GM19043 (cell line): ENCODE data around the gene MSH4.
A peak's percentile ranks its signal among the peaks of the same experiment; 100 is the strongest.
"Not testable (repeated sequence)": the region's sequence is repeated elsewhere in the genome, so short reads cannot be mapped to it uniquely, and the experiment has no call there.

Experiments used
- ATAC-seq: cut with Tn5 transposase; IDR thresholded peaks from one replicate; pipeline ENCODE4 v1.9.1; 2021; ENCODE audit warnings: low read depth; ENCODE audit not compliant: unreplicated experiment

The MSH4 gene

DNA sequence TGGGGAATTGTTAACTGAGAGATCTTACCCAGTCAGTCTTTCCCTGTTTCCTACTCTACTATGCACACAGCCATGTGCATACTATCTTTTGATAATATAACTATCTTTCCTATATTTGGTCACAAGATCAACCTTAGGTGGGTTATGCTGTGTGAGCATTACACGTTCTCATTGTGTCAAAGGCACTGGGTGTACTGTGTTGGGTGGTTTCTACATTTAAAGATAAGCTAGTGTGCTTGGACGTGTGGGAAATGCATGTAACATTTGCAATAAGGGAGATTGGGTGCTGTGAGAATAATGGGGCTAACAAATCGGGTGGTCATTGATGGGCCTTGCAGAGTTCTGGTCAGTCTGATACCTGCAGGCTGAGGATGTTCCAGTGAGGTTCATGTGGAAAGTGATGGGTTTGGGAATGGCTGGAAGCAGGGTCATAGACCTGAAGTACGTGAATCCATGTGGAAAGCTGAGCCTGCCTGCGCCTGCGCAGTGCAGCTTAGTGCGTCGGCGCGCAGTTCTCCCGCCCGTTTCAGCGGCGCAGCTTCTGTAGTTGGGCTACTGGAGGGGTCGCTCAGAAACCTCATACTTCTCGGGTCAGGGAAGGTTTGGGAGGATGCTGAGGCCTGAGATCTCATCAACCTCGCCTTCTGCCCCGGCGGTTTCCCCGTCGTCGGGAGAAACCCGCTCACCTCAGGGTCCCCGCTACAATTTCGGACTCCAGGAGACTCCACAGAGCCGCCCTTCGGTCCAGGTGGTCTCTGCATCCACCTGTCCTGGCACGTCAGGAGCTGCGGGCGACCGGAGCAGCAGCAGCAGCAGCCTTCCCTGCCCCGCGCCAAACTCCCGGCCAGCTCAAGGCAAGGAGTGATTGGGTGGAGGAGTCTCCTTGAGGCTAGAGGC lies at the start of gene MSH4:
Gene MSH4, plus strand, starts transcription at position 507 of the 897 bp plus-strand sequence. Its CDS starts 104 bp downstream, at position 611.
- no peak for ATAC-seq

DNA sequence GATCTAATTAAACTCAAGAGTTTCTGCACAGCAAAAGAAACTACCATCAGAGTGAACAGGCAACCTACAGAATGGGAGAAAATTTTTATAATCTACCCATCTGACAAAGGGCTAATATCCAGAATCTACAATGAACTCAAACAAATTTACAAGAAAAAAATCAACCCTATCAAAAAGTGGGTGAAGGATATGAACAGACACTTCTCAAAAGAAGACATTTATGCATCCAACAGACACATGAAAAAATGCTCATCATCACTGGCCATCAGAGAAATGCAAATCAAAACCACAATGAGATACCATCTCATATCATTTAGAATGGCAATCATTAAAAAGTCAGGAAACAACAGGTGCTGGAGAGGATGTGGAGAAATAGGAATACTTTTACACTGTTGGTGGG lies 39.5 kb upstream of the MSH4 start:
- not testable (repeated sequence) for ATAC-seq

DNA sequence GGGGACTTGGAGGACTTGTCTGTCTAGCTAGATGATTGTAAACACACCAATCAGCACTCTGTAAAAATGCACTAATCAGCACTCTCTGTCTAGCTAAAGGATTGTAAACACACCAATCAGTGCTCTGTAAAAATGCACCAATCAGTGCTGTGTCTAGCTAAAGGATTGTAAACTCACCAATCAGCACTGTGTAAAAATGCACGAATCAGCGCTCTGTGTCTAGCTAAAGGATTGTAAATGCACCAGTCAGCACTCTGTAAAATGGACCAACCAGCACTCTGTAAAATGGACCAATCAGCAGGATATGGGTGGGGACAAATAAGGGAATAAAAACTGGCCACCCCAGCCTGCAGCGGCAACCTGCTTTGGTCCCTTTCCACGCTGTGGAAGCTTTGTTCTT lies 38.1 kb upstream of the MSH4 start:
- not testable (repeated sequence) for ATAC-seq

DNA sequence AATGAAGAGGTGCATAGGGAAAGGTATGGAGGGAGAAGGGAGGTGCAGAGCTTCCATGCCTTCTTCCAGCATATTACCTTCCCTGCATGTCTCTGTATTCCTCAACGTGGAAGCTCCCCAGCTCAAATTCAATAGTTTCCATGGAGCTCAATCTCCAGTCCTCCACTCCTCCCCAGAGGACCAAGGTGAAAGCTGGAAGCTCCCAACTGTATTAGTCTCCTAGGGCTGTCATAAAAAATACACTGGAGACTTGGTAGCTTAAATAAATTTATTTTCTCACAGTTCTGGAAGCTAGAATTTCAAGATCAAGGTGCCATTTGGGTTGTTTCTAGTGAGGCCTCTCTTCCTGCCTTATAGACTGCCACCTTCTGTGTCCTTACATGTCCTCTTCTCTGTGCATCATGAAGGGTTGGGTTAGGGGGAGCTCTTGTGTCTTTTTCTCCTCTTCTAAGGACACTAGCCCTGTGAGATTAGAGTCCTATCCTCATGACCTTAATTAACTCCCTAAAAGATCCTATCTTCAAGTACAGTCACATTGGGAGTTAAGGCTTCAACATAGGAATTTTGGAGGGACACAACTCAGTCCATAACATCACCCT lies 32.5 kb upstream of the MSH4 start:
- ATAC-seq, result no peak

DNA sequence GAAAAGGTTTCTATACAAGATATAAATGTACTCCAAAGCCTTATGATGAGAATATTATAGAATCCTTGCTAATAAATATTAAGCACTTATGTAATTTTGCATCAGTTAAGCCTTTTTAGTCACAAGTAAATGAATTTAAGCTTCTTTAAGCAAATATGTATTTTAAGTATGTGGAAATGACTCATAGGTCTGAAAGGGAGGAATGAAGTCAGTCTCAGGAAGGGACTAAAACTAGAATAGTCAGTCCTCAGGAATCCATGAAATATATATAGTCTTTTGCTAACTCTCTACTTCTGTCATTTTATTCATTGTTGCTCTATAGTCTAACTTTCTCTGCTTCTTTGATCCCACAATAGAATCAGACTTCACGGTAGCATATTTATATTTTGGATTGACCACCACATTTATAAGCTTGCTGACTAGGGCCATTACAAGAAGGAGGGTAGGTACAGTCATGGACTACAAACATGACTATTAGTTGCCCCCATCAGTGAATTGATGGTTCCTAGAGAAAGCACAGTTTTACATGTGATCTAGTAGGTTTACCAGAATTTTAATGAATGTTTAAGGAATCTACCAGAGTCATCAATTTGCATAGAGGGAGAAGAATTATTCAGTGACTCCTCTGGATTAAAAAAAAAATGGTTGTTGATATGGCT lies 30.9 kb upstream of the MSH4 start:
- ATAC-seq, result no peak

DNA sequence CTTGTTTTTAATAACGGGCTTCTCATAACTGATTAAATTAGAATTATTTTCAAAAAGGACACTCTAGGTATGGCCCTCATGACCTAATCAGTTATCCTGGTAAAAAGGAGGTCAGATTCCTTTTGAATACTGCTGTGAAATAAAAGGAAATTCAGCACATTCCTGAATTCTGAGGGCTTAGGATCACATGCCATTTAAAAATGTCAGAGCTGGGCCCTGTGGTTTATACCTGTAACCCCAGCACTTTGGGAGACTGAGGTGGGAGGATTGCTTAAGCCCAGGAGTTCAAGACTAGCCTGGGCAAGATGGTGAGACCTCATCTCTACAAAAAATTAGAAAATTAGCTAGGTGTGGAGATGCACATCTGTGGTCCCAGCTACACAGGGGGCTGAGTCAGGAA lies 28.7 kb upstream of the MSH4 start:
- no peak for ATAC-seq

DNA sequence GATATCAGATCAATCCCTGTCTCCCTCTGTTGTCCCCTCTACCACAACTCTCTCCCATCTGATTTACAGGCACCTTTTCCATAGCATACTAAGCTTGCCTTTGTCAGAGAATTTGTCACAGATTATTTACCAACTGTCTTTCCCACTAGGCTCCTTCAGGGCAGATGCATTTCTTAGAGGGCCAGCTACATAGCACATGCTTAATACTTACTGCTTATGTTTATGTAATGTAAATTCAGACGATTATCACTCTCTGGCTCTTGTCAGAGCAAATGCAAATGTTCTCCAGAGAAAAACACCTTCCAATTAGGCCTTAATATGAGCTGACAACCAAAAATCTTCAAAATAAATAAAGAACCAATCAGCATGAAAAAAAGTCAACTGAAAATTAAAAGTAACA lies 25.9 kb upstream of the MSH4 start:
- no peak for ATAC-seq

DNA sequence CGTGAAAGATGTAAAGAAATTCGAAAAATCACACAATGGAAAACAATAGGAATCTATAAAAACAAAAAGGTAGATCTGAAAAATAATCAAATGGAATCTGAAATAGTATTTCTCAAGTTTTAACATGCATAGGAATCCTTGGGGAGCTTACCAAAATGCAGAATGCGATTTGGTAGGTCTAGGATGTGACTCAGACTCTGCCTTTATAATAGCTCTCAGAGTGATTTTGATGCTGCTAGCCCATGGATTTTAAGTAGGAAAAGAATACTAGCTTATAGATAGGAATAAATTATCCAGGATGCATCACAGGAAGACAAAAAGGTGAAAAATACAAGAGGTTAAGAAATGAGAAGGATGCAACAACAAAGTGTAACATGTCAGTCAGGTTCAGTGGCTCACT lies 24.7 kb upstream of the MSH4 start:
- no peak for ATAC-seq

DNA sequence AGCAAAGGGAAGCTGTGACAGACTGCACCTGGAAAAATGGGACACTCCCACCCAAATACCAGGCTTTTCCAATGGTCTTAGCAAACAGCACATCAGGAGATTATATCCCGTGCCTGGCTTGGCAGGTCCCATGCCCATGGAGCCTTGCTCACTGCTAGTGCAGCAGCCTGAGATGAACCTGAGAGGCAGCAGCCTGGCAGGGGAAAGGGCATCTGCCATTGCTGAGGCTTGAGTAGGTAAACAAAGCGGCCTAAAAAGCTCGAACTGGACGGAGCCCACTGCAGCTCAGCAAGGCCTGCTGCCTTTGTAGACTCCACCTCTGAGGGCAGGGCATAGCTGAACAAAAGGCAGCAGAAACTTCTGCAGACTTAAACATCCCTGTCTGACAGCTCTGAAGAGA lies 18.9 kb upstream of the MSH4 start:
- ATAC-seq, result not testable (repeated sequence)

DNA sequence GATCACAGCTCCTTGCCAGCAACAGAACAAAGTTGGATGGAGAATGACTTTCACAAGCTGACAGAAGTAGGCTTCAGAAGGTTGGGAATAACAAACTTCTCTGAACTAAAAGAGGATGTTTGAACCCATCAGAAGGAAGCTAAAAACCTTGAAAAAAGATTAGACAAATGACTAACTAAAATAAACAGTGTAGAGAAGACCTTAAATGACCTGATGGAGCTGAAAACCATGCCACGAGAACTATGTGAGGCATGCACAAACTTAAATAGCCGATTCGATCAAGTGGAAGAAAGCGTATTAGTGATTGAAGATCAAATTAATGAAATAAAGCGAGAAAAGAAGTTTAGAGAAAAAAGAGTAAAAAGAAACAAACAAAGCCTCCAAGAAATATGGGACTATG lies 18.0 kb upstream of the MSH4 start:
- not testable (repeated sequence) for ATAC-seq

DNA sequence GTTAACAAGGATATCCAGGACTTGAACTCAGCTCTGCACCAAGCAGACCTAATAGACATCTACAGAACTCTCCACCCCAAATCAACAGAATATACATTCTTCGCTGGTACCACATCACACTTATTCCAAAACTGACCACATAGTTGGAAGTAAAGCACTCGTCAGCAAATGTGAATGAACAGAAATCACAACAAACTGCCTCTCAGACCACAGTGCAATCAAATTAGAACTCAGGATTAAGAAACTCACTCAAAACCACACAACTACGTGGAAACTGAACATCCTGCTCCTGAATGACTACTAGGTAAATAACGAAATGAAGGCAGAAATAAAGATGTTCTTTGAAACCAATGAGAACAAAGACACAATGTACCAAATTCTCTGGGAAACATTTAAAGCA lies 16.5 kb upstream of the MSH4 start:
- ATAC-seq, result not testable (repeated sequence)

DNA sequence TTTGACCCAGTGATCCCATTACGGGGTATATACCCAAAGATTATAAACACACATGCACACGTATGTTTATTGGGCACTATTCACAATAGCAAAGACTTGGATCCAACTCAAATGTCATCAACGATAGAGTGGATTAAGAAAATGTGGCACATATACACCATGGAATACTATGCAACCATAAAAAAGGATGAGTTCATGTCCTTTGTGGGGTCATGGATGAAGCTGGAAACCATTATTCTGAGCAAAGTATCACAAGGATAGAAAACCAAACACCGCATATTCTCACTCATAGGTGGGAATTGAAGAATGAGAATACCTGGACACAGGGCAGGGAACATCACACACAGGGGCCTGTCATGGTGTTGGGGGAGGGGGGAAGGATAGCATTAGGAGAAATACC lies 12.8 kb upstream of the MSH4 start:
- not testable (repeated sequence) for ATAC-seq

DNA sequence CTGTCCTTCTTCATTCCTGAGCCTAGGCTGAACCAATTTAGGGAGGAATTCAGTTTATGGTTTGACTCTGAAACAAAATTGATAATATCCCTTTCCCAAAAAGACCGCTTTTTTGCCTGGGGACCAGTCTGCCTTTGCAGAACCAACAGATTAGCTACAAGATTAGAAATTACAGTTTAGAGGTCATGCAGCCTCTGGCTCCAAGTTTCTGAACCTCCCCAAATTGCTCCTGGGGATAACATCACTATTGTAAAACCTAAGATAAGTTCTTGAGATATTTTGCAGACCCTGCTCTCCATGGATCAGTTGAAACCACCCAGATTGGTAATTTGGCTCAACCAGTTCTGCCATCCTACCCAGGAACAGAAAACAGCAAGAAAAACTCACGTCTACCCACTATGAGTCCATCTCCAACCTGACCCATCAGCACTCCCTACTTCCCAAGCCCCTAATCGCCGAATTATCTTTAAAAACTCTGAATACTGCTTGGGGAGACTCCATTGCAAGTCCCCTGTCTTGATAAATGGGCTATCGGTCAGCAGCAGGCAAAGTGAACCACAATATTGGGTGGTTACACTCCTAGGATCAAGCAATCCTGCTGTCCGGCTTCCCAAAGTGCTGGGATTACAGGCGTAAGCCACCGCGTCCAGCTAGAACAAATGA lies 11.2 kb upstream of the MSH4 start:
- ATAC-seq, result peak; percentile 13

DNA sequence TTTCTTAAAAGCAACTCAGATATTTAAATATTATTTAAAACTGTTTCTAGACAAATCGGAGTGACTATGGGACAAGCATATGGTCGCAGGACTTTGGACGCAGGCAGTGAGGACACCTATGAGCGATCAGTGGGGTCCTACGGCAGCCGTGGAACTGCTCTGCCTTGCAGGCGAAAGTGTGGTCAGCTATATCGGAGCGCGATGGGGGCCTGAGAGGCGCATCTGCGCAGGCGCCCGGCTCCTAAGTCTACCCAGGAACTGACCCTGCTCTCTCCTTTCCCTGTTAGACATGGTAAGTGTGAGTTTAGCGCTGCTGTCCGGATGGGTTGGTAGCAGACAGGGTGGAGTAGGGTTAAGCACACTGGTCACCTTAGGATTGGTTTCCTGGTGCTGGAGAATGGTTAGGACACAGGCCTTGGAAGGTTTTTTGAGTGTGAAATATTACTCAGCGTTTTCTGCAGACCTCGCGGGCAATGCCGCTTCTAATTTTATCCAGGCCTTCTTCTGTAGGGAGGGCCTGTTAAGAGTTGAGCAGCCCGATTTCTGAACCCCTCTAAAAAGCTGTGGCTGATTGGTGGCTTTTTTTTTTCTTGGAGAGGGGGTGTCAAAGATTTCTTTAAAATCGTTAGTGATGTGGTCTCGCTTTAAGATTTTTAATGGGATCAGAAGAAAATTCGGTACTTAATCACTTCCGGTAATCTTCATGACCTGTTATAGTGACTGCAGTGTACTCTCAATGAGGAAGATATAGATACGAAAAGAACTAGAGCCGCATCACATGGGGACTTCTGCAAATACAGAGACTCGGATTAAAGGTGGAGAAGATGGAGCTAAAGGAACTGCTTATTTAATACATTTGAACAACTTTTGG lies 10.5 kb upstream of the MSH4 start, which contains the start of gene RABGGTB:
Gene RABGGTB, plus strand, starts transcription at position 274 of the 871 bp plus-strand sequence. Its CDS starts 16 bp downstream, at position 290.
- ATAC-seq, result peak; percentile 61

DNA sequence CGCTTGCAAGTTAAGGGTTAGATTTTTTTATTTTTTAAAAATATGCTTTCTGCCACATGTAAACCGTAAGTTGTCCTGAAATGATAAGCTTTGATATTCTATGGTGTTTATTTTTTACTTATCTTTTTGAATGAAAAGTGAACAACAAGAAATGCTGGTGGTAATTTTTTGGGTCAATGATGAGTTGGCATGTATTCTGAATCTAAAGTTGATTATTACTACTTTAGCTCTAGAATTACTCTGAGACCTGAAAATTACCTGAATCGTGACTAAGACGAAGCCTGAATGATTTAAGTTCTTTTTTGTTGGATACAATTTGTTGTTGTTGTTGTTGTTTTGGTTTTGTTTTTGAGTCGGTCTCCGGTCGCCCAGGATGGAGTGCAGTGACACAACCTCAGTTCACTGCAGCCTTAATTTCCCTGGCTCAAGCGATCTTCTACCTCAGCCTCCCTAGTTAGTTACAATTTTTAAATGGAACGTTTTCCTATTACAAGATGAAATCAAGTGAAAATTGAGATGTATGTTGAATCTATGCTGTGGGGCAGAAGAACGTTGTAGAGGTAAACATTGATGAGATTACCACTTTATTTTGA lies 9.7 kb upstream of the MSH4 start:
- ATAC-seq, result no peak

DNA sequence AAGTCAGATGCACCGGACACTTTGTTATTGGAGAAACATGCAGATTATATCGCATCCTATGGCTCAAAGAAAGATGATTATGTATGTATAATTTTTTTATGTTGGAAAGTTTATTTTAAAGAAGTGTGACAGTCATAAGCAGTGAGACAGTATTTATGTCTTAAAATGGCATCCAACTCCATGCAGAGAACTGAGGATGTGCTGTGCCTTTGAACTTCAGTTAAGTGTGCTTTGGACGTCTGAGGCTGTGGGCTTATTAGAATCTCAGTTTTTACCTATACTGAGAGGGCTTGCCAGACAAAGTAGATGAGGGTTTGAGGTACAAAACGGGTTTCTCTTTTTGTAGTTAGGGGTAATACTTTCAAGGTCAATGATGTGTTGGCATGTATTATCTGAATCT lies 9.2 kb upstream of the MSH4 start:
- no peak for ATAC-seq

DNA sequence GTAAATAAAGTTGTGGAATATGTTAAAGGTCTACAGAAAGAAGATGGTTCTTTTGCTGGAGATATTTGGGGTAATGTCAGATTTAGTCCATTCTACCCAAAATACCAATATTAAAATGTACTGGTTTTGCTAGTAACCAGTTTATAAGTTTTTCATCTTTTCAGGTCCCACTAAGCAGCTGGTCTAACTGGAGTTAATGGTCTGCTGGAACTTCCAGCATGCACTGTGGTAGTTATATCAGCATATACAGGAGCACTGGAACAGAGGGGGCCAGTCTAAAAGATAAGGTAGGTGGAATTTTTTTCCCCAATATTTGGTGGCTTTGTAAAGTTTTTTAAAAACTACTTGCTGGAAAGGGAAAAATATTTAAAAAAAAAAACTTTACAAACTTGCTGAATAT lies 6.7 kb upstream of the MSH4 start:
- no peak for ATAC-seq

DNA sequence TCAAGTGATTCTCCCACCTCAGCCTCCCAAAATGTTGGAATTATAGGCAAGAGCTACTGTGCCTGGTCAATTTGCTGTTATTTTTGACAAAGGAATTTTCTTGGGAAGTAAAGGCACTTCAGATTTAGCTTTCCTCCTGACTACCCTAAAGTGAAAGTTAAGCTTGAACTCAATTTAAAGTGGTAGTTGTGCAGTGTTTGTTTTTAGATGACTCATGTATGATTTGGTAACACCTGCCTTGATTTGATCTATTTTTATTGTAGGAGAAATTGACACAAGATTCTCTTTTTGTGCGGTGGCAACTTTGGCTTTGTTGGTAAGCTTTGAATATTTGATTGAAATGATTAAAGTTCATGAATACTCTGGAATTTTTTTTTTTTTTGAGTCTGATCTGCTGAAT lies 5.7 kb upstream of the MSH4 start:
- no peak for ATAC-seq

DNA sequence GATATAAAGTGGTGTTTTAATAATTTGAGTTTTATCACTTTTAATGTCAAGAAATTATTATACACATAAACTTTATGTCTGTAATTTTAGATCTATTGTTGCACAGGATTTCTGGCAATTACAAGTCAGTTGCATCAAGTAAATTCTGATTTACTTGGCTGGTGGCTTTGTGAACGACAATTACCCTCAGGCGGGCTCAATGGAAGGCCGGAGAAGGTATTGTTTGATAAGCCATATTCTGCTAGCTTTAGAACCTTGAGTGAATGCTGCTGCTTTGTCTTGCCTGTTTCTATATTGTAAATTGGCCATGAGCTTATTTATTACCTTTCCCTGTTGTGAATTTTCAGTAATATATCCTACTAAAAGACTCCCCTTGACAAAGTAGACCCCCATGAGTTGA lies 4.6 kb upstream of the MSH4 start:
- no peak for ATAC-seq

DNA sequence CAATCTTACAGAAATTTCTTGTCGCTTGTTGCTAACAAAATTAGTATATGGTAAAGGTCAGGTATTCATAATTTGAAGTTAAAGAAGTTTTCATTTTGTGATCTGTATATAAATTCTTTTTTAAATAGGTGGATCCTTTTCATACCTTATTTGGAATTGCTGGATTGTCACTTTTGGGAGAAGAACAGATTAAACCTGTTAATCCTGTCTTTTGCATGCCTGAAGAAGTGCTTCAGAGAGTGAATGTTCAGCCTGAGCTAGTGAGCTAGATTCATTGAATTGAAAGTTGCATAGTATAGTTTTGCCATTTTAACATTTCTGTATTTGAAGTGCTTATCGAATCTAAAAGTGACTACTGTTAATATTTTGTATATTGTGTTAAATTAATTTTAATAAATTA lies 2.3 kb upstream of the MSH4 start:
- ATAC-seq, result no peak
